ENCODE results near the gene HSPA4L.
A peak's percentile ranks its signal among the peaks of the same experiment; 100 is the strongest.

HSPA4L gene

DNA sequence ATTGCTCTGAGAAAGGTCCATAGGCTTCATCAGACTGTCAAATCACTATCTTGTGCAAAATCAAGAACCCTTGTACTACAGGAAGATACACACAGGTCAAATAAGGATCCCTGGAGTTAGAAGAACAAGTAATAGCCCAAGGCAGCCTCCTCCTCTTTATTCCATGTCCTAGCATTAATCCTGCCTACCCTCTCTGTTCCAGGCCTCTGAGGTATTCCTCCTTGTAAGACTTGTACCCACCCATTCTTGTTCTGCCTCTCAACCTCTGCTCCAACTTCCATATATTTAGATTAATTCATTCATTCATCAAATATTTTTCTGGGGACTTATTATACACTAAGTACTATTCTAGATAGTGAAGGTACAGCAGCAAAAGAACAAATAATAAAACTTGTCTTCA is 88.2 kb downstream of the HSPA4L start:
- DNase-seq, result no peak

DNA sequence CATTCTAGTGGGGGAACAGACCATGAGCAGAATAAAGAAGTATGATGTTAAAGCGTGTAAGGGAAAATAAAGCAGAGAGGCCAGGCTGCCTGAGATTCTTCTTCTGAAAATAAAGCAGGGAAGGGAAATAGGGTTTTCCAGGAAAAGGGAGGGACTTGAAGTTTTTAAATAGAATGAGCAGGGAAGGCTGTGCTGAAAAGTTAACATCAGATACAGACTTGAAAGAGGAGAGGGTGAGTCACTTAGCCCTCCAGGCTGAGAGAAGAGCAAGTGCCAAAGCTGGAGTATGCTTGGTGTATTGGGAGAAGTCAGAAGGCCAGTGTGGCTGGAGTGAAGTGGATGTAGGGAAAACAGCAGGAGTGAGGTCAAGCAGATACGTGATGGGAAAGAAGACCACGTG is 88.6 kb downstream of the HSPA4L start:
- no peak for DNase-seq

DNA sequence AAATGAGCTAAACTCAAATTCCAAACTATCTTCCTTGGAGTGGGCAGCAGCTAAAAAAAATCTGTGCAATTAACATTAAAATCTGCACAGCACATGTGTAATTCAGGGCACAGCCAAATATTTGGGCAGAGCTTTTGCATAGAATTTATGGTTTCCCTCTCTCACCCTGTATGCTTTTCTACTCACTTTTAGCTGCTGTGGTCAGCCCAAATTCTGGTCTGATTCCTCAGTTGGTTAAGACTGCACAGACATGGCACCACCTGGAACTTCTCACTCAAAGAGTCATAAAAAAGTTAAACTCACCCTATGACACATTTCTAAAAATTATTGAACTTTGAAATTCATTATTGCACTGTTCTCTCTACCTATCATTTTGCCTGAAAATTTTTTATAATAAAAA is 93.7 kb downstream of the HSPA4L start:
- no peak for DNase-seq

DNA sequence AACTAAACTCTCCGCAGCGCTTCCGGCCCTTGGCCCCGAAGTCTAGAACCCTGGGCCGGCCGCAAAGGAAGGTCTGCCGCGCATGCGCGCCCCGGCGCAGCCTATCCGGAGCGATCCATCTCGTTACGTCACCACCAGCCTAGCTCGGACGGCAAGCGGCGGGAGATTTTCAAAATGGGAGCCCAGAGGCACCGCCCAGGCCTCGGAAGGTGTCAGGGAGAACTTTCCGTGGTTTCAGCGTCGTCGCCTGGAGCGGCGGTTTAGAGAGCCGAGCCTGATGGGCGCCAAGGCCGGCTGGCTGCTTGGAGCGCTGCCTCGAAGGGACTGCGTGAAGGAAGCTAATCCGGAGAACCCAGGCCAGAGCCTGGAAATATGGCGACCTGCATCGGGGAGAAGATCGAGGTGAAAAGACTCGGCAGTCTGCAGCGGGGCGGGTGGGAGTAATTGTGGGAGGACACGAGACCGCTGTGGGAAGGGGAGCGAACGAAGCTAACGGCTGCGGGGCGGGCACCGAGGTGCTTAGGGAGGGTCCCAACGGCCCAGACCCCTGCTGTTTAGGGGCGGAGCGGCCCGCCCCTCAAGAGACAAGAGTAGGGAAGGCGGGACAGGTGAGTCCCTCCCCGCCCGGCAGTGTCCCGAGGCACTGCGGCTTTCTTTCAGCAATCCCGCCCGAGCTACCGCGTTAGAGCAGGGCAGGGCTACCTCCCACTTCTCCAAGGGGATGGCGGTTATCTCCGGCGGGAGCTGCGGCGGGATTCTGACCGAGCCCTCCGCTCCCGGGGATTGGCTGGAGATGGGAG is 98.8 kb downstream of the HSPA4L start, which contains the start of gene PLK4:
TSS of gene PLK4 (plus strand) at position 131 of the 800 bp plus-strand sequence. CDS start at position 373, 242 bp downstream.
- DNase-seq, result peak; percentile 96

DNA sequence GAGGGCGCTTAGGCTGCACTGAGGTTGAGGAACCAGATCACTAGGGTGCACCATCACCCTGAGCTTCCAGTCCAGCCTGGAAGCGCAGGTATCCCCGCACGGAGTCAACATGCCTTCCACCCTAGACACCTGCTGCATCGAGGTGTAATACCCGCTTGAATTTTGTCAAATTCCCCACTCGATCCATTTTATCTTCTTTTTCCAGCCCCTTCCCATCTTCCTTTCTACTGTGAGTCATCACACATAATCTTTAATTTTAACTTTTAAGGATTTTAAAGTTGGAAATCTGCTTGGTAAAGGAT is 99.4 kb downstream of the HSPA4L start:
- DNase-seq, result no peak

DNA sequence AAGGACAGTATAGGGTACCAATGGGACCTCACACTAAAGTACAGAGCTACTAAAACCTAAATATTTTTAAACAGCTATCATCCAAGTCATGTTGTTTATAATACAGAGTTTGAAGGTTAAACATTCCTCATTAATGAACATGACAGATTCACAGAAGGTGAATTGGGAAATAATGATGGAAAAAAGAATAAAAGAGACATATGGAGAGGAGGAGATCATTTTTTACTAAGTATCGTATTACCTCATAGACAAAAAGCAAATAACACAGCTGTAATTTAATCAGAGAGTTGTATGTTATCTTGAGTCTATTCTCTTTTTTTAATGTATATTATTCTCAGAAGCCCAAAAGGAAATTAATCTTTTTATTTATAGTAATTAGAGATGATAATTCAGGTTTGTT is 106.4 kb downstream of the HSPA4L start:
- no peak for DNase-seq

DNA sequence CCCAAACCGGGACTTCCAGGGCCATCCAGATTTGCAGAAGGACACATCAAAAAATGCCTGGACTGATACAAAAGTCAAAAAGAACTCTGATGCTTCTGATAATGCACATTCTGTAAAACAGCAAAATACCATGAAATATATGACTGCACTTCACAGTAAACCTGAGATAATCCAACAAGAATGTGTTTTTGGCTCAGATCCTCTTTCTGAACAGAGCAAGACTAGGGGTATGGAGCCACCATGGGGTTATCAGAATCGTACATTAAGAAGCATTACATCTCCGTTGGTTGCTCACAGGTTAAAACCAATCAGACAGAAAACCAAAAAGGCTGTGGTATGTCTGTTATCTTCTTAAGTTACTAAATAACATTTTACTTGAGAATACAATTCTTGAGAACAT is 107.8 kb downstream of the HSPA4L start:
- no peak for DNase-seq
